SU-DHL-6 (cell line): ENCODE measurements around the gene MDM2.

Source experiments
- H2AFZ ChIP-seq: fragments of 200-600 bp; sonication (generic); 2 replicates; pipeline ENCODE4 v1.6.1; 2014; ENCODE audit warnings: low read depth, mild to moderate bottlenecking, moderate library complexity, mixed read lengths, antibody characterized with exemption, low read length; ENCODE audit not compliant: severe bottlenecking
- H3F3A ChIP-seq: fragments of 200-600 bp; shearing (Covaris generic); 2 replicates; pipeline ENCODE4 v1.6.0; 2016; ENCODE audit warnings: antibody characterized with exemption, mild to moderate bottlenecking; ENCODE audit not compliant: insufficient read depth
- H3K27ac ChIP-seq: fragments of 200-600 bp; sonication (generic); 2 replicates; pipeline ENCODE4 v1.5.1; 2016; ENCODE audit warnings: low read depth, mild to moderate bottlenecking, low read length, moderate library complexity, mixed read lengths
- H3K27me3 ChIP-seq: fragments of 200-600 bp; sonication (generic), shearing (Covaris generic); 2 replicates; pipeline ENCODE4 v1.6.0; 2014; ENCODE audit warnings: mild to moderate bottlenecking, low read length
- H3K36me3 ChIP-seq: fragments of 200-600 bp; sonication (generic); 2 replicates; pipeline ENCODE4 v1.6.1; 2014; ENCODE audit warnings: mild to moderate bottlenecking, low read length, mixed read lengths
- H3K4me2 ChIP-seq: fragments of 300-600, 200-600 bp; shearing (Covaris generic), sonication (generic); 2 replicates; pipeline ENCODE4 v1.6.0; 2014; ENCODE audit warnings: low read length, low read depth, mild to moderate bottlenecking; ENCODE audit not compliant: poor library complexity, severe bottlenecking
- H3K4me3 ChIP-seq: fragments of 200-600 bp; sonication (generic); 2 replicates; pipeline ENCODE4 v1.5.1; 2014; ENCODE audit warnings: antibody characterized with exemption, low read length, mild to moderate bottlenecking, mixed read lengths; ENCODE audit not compliant: insufficient read depth, poor library complexity, severe bottlenecking
- H3K79me2 ChIP-seq: fragments of 200-600 bp; sonication (generic); 2 replicates; pipeline ENCODE4 v1.6.1; 2014; ENCODE audit warnings: mild to moderate bottlenecking, low read length, moderate library complexity; ENCODE audit not compliant: insufficient read depth
- H3K9ac ChIP-seq: fragments of 200-600 bp; sonication (generic); 2 replicates; pipeline ENCODE4 v1.7.0; 2014; ENCODE audit warnings: mild to moderate bottlenecking, low read length
- H3K9me2 ChIP-seq: fragments of 200-600 bp; sonication (generic); replicated peaks from 2 replicates; pipeline ENCODE4 v1.6.1; 2014; ENCODE audit warnings: low read length; ENCODE audit not compliant: insufficient read depth
- H3K9me3 ChIP-seq: fragments of 200-600 bp; sonication (generic); 2 replicates; pipeline ENCODE4 v1.6.1; 2014; ENCODE audit warnings: low read length, mixed read lengths; ENCODE audit not compliant: insufficient read depth
- H4K20me1 ChIP-seq: fragments of 200-600 bp; sonication (generic); 2 replicates; pipeline ENCODE4 v1.6.1; 2014; ENCODE audit warnings: low read depth, mild to moderate bottlenecking, antibody characterized with exemption, low read length, moderate library complexity, mixed read lengths
- EZH2phosphoT487 ChIP-seq: fragments of 200-600 bp; sonication (generic), shearing (Covaris generic); conservative IDR thresholded peaks from 2 replicates; pipeline ENCODE4 v1.6.1; 2018; ENCODE audit warnings: mild to moderate bottlenecking, antibody characterized with exemption, low read length, moderate library complexity, mixed read lengths
- TF ChIP-seq, protein P1 (sequence below): fragments of 200-600 bp; sonication (generic); IDR thresholded peaks from one replicate; pipeline ENCODE4 v1.5.1; 2017; ENCODE audit warnings: antibody characterized with exemption, mild to moderate bottlenecking, low read length, moderate library complexity; ENCODE audit not compliant: insufficient read depth, poor library complexity, severe bottlenecking

MDM2 gene

DNA sequence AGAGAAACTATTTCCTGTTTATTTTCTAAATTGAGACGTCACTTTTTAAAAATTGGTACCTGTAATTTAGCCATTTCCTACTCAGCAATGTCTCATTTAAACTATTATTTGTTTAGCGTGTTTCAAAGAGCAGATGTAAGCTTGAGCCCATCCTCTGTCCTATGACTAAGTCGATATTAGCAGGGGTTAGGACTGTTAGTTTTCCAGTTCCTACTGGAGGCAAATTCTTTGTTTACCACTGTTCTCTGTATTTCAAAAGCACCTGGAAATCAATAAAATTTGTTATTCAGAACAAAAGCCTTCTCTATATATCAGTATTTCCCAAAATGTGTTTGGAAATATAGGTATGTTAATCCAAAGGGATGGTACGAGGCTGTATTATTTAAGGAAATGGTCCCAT lies 42.4 kb downstream of the MDM2 start:
- Histone ChIP-seq H3K9me2 (no peaks in the 10 kb centered on the region), H3K9ac (no peak overlapping the region), H3K9me3 (no peaks in the 10 kb centered on the region), H3K27me3 (no peaks in the 10 kb centered on the region), H3K79me2 (no peaks in the 10 kb centered on the region), H3K36me3 (0 out of 2 replicates have a peak, but pooled peaks cover under 1% of the 10 kb centered on the region), H3F3A (peaks cover 14% of the 10 kb centered on the region; the same call in 1 of the 2 replicates), H4K20me1 (no peaks in the 10 kb centered on the region), H3K4me2 (no peak overlapping the region), H2AFZ (no peak overlapping the region), H3K27ac (no peak overlapping the region), H3K4me3 (no peak overlapping the region)
- no peak for TF ChIP-seq EZH2phosphoT487
- TF ChIP-seq, protein P1, sequence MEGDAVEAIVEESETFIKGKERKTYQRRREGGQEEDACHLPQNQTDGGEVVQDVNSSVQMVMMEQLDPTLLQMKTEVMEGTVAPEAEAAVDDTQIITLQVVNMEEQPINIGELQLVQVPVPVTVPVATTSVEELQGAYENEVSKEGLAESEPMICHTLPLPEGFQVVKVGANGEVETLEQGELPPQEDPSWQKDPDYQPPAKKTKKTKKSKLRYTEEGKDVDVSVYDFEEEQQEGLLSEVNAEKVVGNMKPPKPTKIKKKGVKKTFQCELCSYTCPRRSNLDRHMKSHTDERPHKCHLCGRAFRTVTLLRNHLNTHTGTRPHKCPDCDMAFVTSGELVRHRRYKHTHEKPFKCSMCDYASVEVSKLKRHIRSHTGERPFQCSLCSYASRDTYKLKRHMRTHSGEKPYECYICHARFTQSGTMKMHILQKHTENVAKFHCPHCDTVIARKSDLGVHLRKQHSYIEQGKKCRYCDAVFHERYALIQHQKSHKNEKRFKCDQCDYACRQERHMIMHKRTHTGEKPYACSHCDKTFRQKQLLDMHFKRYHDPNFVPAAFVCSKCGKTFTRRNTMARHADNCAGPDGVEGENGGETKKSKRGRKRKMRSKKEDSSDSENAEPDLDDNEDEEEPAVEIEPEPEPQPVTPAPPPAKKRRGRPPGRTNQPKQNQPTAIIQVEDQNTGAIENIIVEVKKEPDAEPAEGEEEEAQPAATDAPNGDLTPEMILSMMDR, result no peak

DNA sequence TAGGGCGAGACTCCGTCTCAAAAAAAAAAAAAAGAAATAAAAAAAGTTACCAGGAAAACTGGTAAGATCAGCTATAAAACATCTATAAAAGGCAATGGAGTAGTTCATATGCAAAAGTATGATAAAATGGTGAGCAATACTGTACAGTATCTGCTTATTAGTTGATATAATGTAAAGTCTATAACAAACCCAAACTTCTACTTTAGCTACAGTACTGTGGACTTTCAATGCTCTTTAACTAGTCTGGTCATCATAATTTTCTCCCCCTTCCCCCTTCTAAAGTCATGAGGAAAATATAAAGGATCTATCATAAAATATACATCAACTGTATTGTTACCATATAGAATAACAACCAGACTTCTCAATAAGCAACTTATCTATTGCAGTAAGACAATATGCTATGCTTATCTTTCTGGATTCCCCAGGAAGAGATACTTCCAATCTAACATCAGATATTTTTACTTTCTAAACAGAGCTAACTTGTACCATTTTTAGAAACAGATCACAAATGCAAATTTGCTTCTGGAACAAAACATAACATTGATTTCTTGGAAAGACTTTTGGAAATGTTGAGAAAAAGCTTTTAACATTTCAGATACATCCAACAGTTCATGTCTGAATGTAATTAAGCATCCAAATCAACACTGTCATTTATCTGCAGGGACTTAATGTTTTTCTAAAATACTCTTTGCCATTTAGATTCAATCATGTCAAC lies 43.8 kb downstream of the MDM2 start:
- no peak overlapping the region for H3K27ac ChIP-seq
- TF ChIP-seq, protein P1, result no peak
- no peak for TF ChIP-seq EZH2phosphoT487
- H3K4me2 ChIP-seq, result no peak overlapping the region
- H3K9ac ChIP-seq, result no peak overlapping the region
- no peak overlapping the region for H3K4me3 ChIP-seq
- no peaks in the 10 kb centered on the region for H4K20me1 ChIP-seq
- no peaks in the 10 kb centered on the region for H3K36me3 ChIP-seq
- H3K27me3 ChIP-seq, result no peaks in the 10 kb centered on the region
- no peaks in the 10 kb centered on the region for H3K9me2 ChIP-seq
- no peak overlapping the region for H2AFZ ChIP-seq
- no peaks in the 10 kb centered on the region for H3K9me3 ChIP-seq
- H3K79me2 ChIP-seq, result no peaks in the 10 kb centered on the region
- H3F3A ChIP-seq, result peaks cover 6% of the 10 kb centered on the region; the same call in 1 of the 2 replicates

DNA sequence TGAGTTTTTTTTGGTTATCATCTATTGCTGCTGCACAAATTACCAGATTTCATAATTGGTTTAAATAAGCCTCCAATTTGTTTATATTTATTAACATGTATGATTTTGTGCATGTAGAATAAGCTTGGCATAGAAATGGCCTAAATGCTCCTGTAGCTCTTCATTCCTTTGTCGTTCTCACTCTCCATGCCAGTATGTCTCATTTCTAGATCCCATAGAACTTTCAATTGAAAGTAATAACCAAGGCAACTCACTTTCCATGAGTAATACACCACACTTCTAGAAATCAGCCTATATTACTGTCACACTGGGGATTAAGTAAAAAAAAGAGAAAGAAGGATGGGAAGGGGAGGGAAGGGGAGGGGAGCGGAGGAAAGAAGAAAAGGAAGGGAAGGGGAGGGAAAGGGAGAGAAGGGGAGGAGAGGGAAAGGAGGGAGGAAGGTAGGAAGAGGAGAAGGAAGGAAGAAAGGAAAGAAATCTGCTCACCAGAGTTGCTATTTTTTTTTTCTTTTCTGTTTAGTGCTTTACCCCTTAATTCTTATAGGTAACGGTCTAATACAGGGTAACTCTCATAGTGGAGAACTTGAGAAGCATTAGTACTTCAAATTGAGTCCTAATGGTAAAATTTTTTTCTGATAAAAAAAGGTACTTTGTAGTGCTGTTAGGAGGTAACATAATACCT lies 45.6 kb downstream of the MDM2 start:
- Histone ChIP-seq H3K36me3 (no peaks in the 10 kb centered on the region), H3K4me3 (no peak overlapping the region), H3K9me3 (no peaks in the 10 kb centered on the region), H3K79me2 (no peaks in the 10 kb centered on the region), H3K9me2 (no peaks in the 10 kb centered on the region), H3K27ac (no peak overlapping the region), H3F3A (peaks cover 4% of the 10 kb centered on the region; the same call in 1 of the 2 replicates), H3K4me2 (no peak overlapping the region), H3K27me3 (no peaks in the 10 kb centered on the region), H4K20me1 (no peaks in the 10 kb centered on the region), H2AFZ (no peak overlapping the region), H3K9ac (no peak overlapping the region)
- no peak for TF ChIP-seq EZH2phosphoT487
- TF ChIP-seq, protein P1, result no peak
